H1 (cell line): ENCODE data around the gene MALSU1. TPM values are rescaled to one million over a fixed set of nuclear protein-coding genes. Genes with fewer than 3 reads are reported as not detected.

Experiments
- CTCF ChIA-PET: fragments of 300-600 bp; sonication (Branson Sonifier 250); formaldehyde crosslinking; loops from one replicate; lab custom pipeline; 2021; ENCODE audit not compliant: partially characterized antibody; lab: Charles Lee
- POLR2A ChIA-PET: fragments of 300-600 bp; sonication (Branson Sonifier 250); formaldehyde crosslinking; loops from one replicate; lab custom pipeline; 2021; ENCODE audit warnings: inconsistent platforms; ENCODE audit not compliant: partially characterized antibody; lab: Charles Lee
- DNase-seq, 2 experiments: peaks; one replicate each; pipeline versions ENCODE4 v3.0.0 to v3.0.0-alpha.2; 2010 to 2022; ENCODE audit warnings: low spot score in 2 of 2, low read depth in 1 of 2, mixed read lengths in 1 of 2
- FAIRE-seq: peaks from 2 replicates; lab custom pipeline; 2011; peaks lifted over from hg19 to GRCh38; lab: Jason Lieb, UNC
- H2AFZ ChIP-seq: 2 replicates; pipeline ENCODE4 v1.8.1; 2012; ENCODE audit warnings: low read length, inconsistent platforms
- H2AK5ac ChIP-seq: 2 replicates; pipeline ENCODE4 v1.6.1; 2013; ENCODE audit warnings: low read depth, low read length
- H2BK120ac ChIP-seq: replicated peaks from 2 replicates; pipeline ENCODE3; 2013; ENCODE audit warnings: low read depth, low read length, inconsistent platforms
- H2BK12ac ChIP-seq: 2 replicates; pipeline ENCODE4 v1.6.1; 2013; ENCODE audit warnings: low read depth, low read length
- H2BK15ac ChIP-seq: 2 replicates; pipeline ENCODE4 v1.6.1; 2013; ENCODE audit warnings: low read length
- H2BK20ac ChIP-seq: 2 replicates; pipeline ENCODE4 v1.6.1; 2013; ENCODE audit warnings: low read length
- H2BK5ac ChIP-seq: 2 replicates; pipeline ENCODE4 v1.6.1; 2013; ENCODE audit warnings: low read depth, low read length
- H3K14ac ChIP-seq: 2 replicates; pipeline ENCODE4 v1.6.1; 2013; ENCODE audit warnings: inconsistent platforms; ENCODE audit not compliant: insufficient read length
- H3K18ac ChIP-seq: 2 replicates; pipeline ENCODE4 v1.6.1; 2013; ENCODE audit warnings: low read length; ENCODE audit errors: extremely low read depth
- H3K23ac ChIP-seq: 2 replicates; pipeline ENCODE4 v1.6.1; 2013; ENCODE audit warnings: inconsistent platforms; ENCODE audit not compliant: insufficient read length
- H3K23me2 ChIP-seq: 2 replicates; pipeline ENCODE4 v1.6.1; 2013; ENCODE audit warnings: low read depth, low read length
- H3K27ac ChIP-seq: 2 replicates; pipeline ENCODE4 v1.6.1; 2011; ENCODE audit warnings: low read depth, low read length, inconsistent platforms
- H3K27me3 ChIP-seq, 4 experiments: replicated peaks in 1 of 4; 1 replicate in 1 of 4; 2 replicates in 3 of 4; pipeline versions ENCODE4 v1.6.1 to v1.8.1; 2011 to 2013; ENCODE audit warnings: low read length in 3 of 4, mild to moderate bottlenecking in 3 of 4, inconsistent platforms in 2 of 4, mixed read lengths in 2 of 4, moderate library complexity in 1 of 4; ENCODE audit not compliant: control insufficient read depth in 3 of 4, insufficient read depth in 3 of 4; ENCODE audit errors: extremely low read depth in 1 of 4
- H3K36me3 ChIP-seq, 4 experiments: 2 replicates each; pipeline versions ENCODE4 v1.6.1 to v1.8.1; 2011 to 2013; ENCODE audit warnings: mild to moderate bottlenecking in 4 of 4, low read length in 3 of 4, moderate library complexity in 2 of 4, control low read depth in 1 of 4, inconsistent platforms in 1 of 4; ENCODE audit not compliant: insufficient read depth in 4 of 4, control insufficient read depth in 2 of 4
- H3K4ac ChIP-seq: replicated peaks from 2 replicates; pipeline ENCODE3; 2013; ENCODE audit warnings: low read length, low read depth, mixed read lengths, inconsistent platforms; ENCODE audit not compliant: insufficient read length
- H3K4me1 ChIP-seq, 4 experiments: replicated peaks in 1 of 4; 1 replicate in 1 of 4; 2 replicates in 3 of 4; pipeline versions ENCODE4 v1.6.1 to v1.8.1; 2011 to 2013; ENCODE audit warnings: low read length in 3 of 4, inconsistent platforms in 2 of 4, mixed read lengths in 1 of 4; ENCODE audit not compliant: insufficient read depth in 4 of 4, control insufficient read depth in 3 of 4
- H3K4me2 ChIP-seq, 2 experiments: 2 replicates each; pipeline versions ENCODE4 v1.6.1 to v1.8.1; 2011 to 2013; ENCODE audit warnings: low read depth in 2 of 2, low read length in 2 of 2, control low read depth in 1 of 2, inconsistent platforms in 1 of 2, mild to moderate bottlenecking in 1 of 2; ENCODE audit not compliant: insufficient read depth in 1 of 2
- H3K4me3 ChIP-seq, 4 experiments: fragments of 200-600, 300-600 bp in 1 of 4; sonication (generic), shearing (Covaris generic), sonication (Bioruptor Twin) in 1 of 4; 2 replicates each; pipeline versions ENCODE4 v1.5.1 to v1.8.1; 2011 to 2016; ENCODE audit warnings: low read length in 4 of 4, low read depth in 3 of 4, control low read depth in 2 of 4, inconsistent platforms in 2 of 4, mild to moderate bottlenecking in 2 of 4, mixed read lengths in 1 of 4, moderate library complexity in 1 of 4; ENCODE audit not compliant: insufficient read depth in 2 of 4; ENCODE audit errors: extremely low read depth in 1 of 4
- H3K56ac ChIP-seq: replicated peaks from 2 replicates; pipeline ENCODE3; 2013; ENCODE audit warnings: low read depth, mild to moderate bottlenecking, mixed read lengths, low read length, inconsistent platforms; ENCODE audit not compliant: insufficient read length
- H3K79me1 ChIP-seq: 2 replicates; pipeline ENCODE4 v1.6.1; 2013; ENCODE audit warnings: low read depth, low read length, control low read depth
- H3K79me2 ChIP-seq, 2 experiments: 2 replicates each; pipeline versions ENCODE4 v1.6.1 to v1.8.1; 2012 to 2013; ENCODE audit warnings: low read length in 2 of 2, mild to moderate bottlenecking in 2 of 2, inconsistent platforms in 1 of 2; ENCODE audit not compliant: insufficient read depth in 2 of 2, control insufficient read depth in 1 of 2
- H3K9ac ChIP-seq, 4 experiments: replicated peaks in 1 of 4; 1 replicate in 1 of 4; 2 replicates in 3 of 4; pipeline versions ENCODE4 v1.6.1 to v1.8.1; 2011 to 2013; ENCODE audit warnings: low read depth in 3 of 4, low read length in 3 of 4, control low read depth in 2 of 4, mild to moderate bottlenecking in 2 of 4, moderate library complexity in 2 of 4, inconsistent platforms in 1 of 4; ENCODE audit errors: extremely low read depth in 1 of 4
- H3K9me3 ChIP-seq, 2 experiments: 2 replicates each; pipeline versions ENCODE4 v1.6.1 to v1.8.1; 2012 to 2013; ENCODE audit warnings: mild to moderate bottlenecking in 2 of 2, moderate library complexity in 2 of 2, control low read depth in 1 of 2, inconsistent platforms in 1 of 2, low read depth in 1 of 2, low read length in 1 of 2, mixed read lengths in 1 of 2; ENCODE audit not compliant: insufficient read depth in 2 of 2
- H4K20me1 ChIP-seq, 2 experiments: replicated peaks in 1 of 2; 2 replicates each; pipeline versions ENCODE3 to v1.8.1; 2011 to 2013; ENCODE audit warnings: inconsistent platforms in 2 of 2, low read length in 2 of 2, mild to moderate bottlenecking in 1 of 2; ENCODE audit not compliant: insufficient read depth in 2 of 2, control insufficient read depth in 1 of 2
- H4K5ac ChIP-seq: 2 replicates; pipeline ENCODE4 v1.6.1; 2013; ENCODE audit warnings: low read length, low read depth, mixed read lengths, inconsistent platforms; ENCODE audit not compliant: insufficient read length
- H4K8ac ChIP-seq: 2 replicates; pipeline ENCODE4 v1.8.0; 2013; ENCODE audit warnings: mild to moderate bottlenecking, moderate library complexity, low read length, inconsistent platforms; ENCODE audit not compliant: insufficient read depth; ENCODE audit errors: extremely low read depth
- H4K91ac ChIP-seq: replicated peaks from 2 replicates; pipeline ENCODE3; 2013; ENCODE audit warnings: low read length, mixed read lengths, inconsistent platforms; ENCODE audit not compliant: insufficient read length
- EP300 ChIP-seq, 2 experiments: IDR thresholded peaks; 1 replicate in 1 of 2; 2 replicates in 1 of 2; pipeline ENCODE4 v1.6.1; 2011 to 2012; ENCODE audit warnings: low read depth in 2 of 2, low read length in 2 of 2, mild to moderate bottlenecking in 2 of 2, borderline replicate concordance in 1 of 2, inconsistent platforms in 1 of 2, moderate library complexity in 1 of 2
- POU5F1 ChIP-seq: IDR thresholded peaks from 2 replicates; pipeline ENCODE4 v1.6.1; 2011; ENCODE audit warnings: low read depth, mild to moderate bottlenecking, low read length, moderate library complexity
- SIRT6 ChIP-seq: IDR thresholded peaks from one replicate; pipeline ENCODE4 v1.7.1; 2012; ENCODE audit warnings: low read length, inconsistent platforms
- SP2 ChIP-seq: IDR thresholded peaks from 2 replicates; pipeline ENCODE4 v1.6.1; 2012; ENCODE audit warnings: mild to moderate bottlenecking, low read length, inconsistent platforms
- WGBS, 2 experiments: shearing (Covaris generic) in 1 of 2; methylation state at CpG; one replicate each; pipeline versions ENCODE4 v1.1.6 to v1.1.7; 2013 to 2015; ENCODE audit warnings: low lambda C conversion rate in 2 of 2, mixed read lengths in 2 of 2, inconsistent platforms in 1 of 2, low coverage in 1 of 2, missing lambda C conversion rate in 1 of 2; ENCODE audit not compliant: insufficient replicate concordance in 2 of 2, insufficient coverage in 1 of 2, insufficient read length in 1 of 2; ENCODE audit errors: extremely low coverage in 1 of 2, missing lambda C conversion rate in 1 of 2; 5-methylcytosine and 5-hydroxymethylcytosine counted together
- polyA plus RNA-seq, 7 experiments: library from polyadenylated mRNA; depleted of rRNA in 3 of 7; stranded (reverse) in 5 of 7; unstranded in 2 of 7; fragments of >200 nt in 5 of 7; fragments of 200-250 nt in 2 of 7; gene quantifications; 1 replicate in 5 of 7; 2 replicates in 1 of 7; 4 replicates in 1 of 7; pipeline versions ENCODE4 v1.2.1 to v1.2.3, GENCODE V29; 2011 to 2013; ENCODE audit warnings: missing spikeins in 2 of 7, mixed read lengths in 2 of 7
- total RNA-seq: library from RNA; stranded (reverse); fragmentation: NEBNext Ultra II Directional; extraction: Animal tissue kit (Norgen Biotek cat#: 25700); gene quantifications from 2 replicates; pipeline ENCODE4 v1.2.1, GENCODE V29; 2021

MALSU1 gene
- total and polyA plus RNA-seq, 2 of the 8 experiments (the other 6 are each of a cell fraction or from before 2014, with no cell fraction given) = 73.5 to 84.0 TPM

DNA sequence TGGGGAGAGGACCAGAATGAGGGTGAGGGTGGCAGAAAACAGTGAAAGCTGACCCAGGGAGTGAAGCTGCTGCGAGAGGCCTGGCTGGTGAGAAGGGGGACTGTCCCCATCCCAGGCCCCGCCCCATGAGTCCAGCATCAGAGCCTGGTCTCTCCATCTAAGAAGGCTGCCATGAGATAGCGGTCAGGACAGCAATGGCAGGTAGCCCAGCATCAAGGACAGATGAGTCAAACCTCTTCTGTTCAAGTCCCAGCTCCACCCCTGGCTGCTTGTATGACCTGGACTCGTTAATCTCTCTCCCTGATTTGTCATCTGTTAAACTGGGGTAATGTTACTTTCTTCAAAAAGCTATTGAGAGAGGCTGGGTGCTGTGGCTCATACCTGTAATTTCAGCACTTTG is 30.4 kb upstream of the MALSU1 start:
- Histone ChIP-seq H2BK12ac (no peak overlapping the region), H3K9me3 (no peaks in the 10 kb centered on the region), H3K14ac (no peak overlapping the region), H2BK5ac (no peak overlapping the region), H3K4ac (no peak overlapping the region), H4K5ac (no peak overlapping the region), H3K4me3 (no peak overlapping the region), H3K4me1 (peaks cover 0 to 3% (median 0%) of the 10 kb centered on the region in 4 experiments; a peak in 2 of 7 replicates), H4K91ac (no peak overlapping the region), H2BK20ac (no peak overlapping the region), H2BK15ac (no peak overlapping the region), H3K18ac (no peak overlapping the region), H2AFZ (no peak overlapping the region), H4K20me1 (no peaks in the 10 kb centered on the region), H3K36me3 (no peaks in the 10 kb centered on the region), H3K27me3 (no peaks in the 10 kb centered on the region), H3K23ac (no peak overlapping the region), H4K8ac (no peak overlapping the region), H3K4me2 (no peak overlapping the region), H3K9ac (no peak overlapping the region), H2BK120ac (no peak overlapping the region), H2AK5ac (no peak overlapping the region), H3K23me2 (no peaks in the 10 kb centered on the region), H3K27ac (no peak overlapping the region), H3K79me1 (no peaks in the 10 kb centered on the region), H3K79me2 (no peaks in the 10 kb centered on the region), H3K56ac (no peak overlapping the region)
- DNase-seq (no peak), FAIRE-seq (no peak)
- 91% methylated on average over 4 of the region's 4 CpGs; no CpG with 5 or more reads in 1 of the 2 experiments for WGBS, 2 experiments
- CTCF ChIA-PET = interaction anchor here (1.3 to 14.1 kb wide), 3 partner anchors 9 to 278 kb away, joined by 4 to 241 read pairs (median 4); no protein-coding TSS in a partner anchor
- TF ChIP-seq EP300 (IDR thresholded peaks at IDR 0.05; ENCODE audit: borderline replicate concordance in 1 of 2, low read depth in 2 of 2, low read length in 2 of 2) = no peak
- no peak for TF ChIP-seq SIRT6
- TF ChIP-seq SP2 = no peak
- TF ChIP-seq POU5F1 = no peak
- POLR2A ChIA-PET = interaction anchor here (0.7 to 1.0 kb wide), 2 partner anchors 260 to 262 kb away, joined by 3 read pairs; no protein-coding TSS in a partner anchor
